Measurements from ENCODE around the gene TSPO. TPM values are rescaled to one million over a fixed set of nuclear protein-coding genes. Genes with fewer than 3 reads are reported as not detected.

TSPO gene
- polyA plus RNA-seq, 1 donor: 17.5 TPM

DNA sequence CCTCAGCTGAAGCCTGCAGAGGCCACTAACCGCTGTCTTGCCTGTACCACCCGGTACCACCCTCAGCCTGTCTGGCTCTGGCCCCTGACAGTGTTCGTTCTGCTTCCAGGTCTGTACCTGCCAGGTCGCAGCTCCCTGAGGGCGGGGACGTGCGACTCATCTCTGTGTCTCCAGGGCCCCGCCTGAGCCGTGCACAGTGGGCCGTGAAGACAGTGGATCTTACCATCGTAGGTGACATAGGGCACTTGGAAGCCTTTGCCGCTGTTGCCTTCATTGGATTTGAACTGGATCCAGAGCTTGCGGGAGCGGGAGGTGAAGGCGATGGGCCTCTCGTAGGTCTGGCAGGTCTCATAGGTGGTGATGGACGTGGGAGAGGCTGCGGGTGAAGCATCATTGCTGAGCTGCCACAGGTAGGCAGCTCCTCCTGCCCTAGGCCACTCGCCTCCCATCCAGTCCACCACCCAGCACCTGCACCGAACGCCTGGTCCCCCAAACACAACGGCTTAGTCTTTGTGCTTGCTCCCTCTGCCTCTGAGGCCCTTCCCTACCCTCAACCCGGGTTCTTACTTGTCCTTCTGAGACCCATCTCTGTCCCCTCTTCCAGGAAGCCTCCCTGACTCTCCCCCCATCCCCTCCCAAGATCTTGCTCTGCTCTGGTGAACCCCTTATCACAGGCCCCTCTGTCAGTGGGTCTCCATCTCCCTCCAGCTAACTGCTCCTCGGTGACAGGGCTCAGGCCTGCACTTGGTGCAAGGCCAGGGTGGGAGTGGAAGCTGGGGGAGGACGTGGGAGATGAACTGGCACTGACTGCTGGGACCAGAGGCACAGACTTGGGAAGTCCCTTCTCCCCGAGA is 56.7 kb downstream of the TSPO start:
- Histone ChIP-seq H3K4me1 (ENCODE audit: control insufficient read depth, insufficient read depth, low read length) (no peaks in the 10 kb centered on the region), H3K4me3 (ENCODE audit: low read length) (no peak overlapping the region), H3K27me3 (ENCODE audit: control insufficient read depth, insufficient read depth, low read length) (peaks cover 1% of the 10 kb centered on the region), H3K36me3 (ENCODE audit: control insufficient read depth, insufficient read depth, low read length) (no peaks in the 10 kb centered on the region), H3K9me3 (ENCODE audit: control insufficient read depth, low read depth, low read length) (no peaks in the 10 kb centered on the region), H3K27ac (ENCODE audit: low read length) (no peak overlapping the region)
- WGBS (ENCODE audit: insufficient coverage, low lambda C conversion rate): no CpG with 5 or more reads among the region's 26 CpGs
- DNase-seq: no peak

DNA sequence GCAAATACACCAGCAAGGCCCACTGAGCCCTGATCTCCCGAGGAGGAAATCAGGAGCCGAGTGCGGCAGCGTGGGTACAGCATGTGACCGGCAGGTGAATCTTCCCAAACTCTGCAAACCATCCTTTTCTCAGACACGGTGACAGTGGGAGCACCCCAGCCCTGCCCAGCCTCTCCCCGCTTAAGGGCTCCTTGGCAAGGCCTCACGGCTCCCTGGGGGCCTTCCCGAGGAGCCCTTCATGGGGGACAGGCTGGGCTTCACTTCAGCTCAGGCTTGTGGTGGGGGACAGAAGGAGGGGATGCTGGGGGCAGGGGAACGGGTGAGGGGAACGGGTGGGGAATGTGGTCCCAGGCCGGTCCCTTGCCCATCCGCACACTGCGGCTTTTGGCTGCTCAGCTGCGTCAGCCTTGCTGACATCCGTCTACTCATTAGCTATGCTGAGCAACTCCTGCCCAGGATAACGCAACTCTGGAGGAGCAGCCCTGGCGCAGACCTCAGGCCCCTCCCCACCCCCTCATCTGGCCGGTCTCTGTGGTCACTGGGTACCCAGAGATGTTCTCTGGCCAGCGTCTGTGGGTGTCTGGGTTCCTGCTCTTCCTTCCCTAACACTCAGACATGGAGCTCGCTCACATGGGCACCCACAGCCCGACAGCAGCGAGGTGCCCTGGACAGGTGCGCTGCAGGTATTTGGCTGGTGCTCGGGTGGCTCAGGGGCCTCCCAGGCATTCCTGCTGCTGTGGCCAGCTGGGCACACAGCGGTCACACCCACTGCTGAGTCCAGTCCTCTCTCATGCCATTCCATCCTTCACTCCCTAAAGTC is 57.6 kb downstream of the TSPO start:
- Histone ChIP-seq H3K4me3 (ENCODE audit: low read length) (no peak overlapping the region), H3K27ac (ENCODE audit: low read length) (no peak overlapping the region), H3K36me3 (ENCODE audit: control insufficient read depth, insufficient read depth, low read length) (no peaks in the 10 kb centered on the region), H3K27me3 (ENCODE audit: control insufficient read depth, insufficient read depth, low read length) (peaks cover 4% of the 10 kb centered on the region), H3K4me1 (ENCODE audit: control insufficient read depth, insufficient read depth, low read length) (no peaks in the 10 kb centered on the region), H3K9me3 (ENCODE audit: control insufficient read depth, low read depth, low read length) (no peaks in the 10 kb centered on the region)
- no peak for DNase-seq
- no CpG with 5 or more reads among the region's 26 CpGs for WGBS (ENCODE audit: insufficient coverage, low lambda C conversion rate)

- peaks cover 4% of the 10 kb centered on the region for H3K27me3 ChIP-seq (ENCODE audit: control insufficient read depth, insufficient read depth, low read length)
- H3K27ac ChIP-seq (ENCODE audit: low read length): no peak overlapping the region
- H3K36me3 ChIP-seq (ENCODE audit: control insufficient read depth, insufficient read depth, low read length): no peaks in the 10 kb centered on the region
- no CpG with 5 or more reads among the region's 15 CpGs for WGBS (ENCODE audit: insufficient coverage, low lambda C conversion rate)
- DNase-seq: no peak
- H3K4me3 ChIP-seq (ENCODE audit: low read length): no peak overlapping the region
- H3K4me1 ChIP-seq (ENCODE audit: control insufficient read depth, insufficient read depth, low read length): no peaks in the 10 kb centered on the region
- H3K9me3 ChIP-seq (ENCODE audit: control insufficient read depth, low read depth, low read length): no peaks in the 10 kb centered on the region
Observed at GRCh38 chr22:43209523-43209890, 58.1 kb downstream of the TSPO start.

GRCh38 chr22:43209971-43210370 is 58.6 kb downstream of the TSPO start:
- H3K36me3 ChIP-seq (ENCODE audit: control insufficient read depth, insufficient read depth, low read length): no peaks in the 10 kb centered on the region
- WGBS (ENCODE audit: insufficient coverage, low lambda C conversion rate): no CpG with 5 or more reads among the region's 22 CpGs
- DNase-seq: no peak
- H3K27me3 ChIP-seq (ENCODE audit: control insufficient read depth, insufficient read depth, low read length): peaks cover 4% of the 10 kb centered on the region
- H3K4me3 ChIP-seq (ENCODE audit: low read length): no peak overlapping the region
- no peaks in the 10 kb centered on the region for H3K9me3 ChIP-seq (ENCODE audit: control insufficient read depth, low read depth, low read length)
- no peaks in the 10 kb centered on the region for H3K4me1 ChIP-seq (ENCODE audit: control insufficient read depth, insufficient read depth, low read length)
- H3K27ac ChIP-seq (ENCODE audit: low read length): no peak overlapping the region

DNA sequence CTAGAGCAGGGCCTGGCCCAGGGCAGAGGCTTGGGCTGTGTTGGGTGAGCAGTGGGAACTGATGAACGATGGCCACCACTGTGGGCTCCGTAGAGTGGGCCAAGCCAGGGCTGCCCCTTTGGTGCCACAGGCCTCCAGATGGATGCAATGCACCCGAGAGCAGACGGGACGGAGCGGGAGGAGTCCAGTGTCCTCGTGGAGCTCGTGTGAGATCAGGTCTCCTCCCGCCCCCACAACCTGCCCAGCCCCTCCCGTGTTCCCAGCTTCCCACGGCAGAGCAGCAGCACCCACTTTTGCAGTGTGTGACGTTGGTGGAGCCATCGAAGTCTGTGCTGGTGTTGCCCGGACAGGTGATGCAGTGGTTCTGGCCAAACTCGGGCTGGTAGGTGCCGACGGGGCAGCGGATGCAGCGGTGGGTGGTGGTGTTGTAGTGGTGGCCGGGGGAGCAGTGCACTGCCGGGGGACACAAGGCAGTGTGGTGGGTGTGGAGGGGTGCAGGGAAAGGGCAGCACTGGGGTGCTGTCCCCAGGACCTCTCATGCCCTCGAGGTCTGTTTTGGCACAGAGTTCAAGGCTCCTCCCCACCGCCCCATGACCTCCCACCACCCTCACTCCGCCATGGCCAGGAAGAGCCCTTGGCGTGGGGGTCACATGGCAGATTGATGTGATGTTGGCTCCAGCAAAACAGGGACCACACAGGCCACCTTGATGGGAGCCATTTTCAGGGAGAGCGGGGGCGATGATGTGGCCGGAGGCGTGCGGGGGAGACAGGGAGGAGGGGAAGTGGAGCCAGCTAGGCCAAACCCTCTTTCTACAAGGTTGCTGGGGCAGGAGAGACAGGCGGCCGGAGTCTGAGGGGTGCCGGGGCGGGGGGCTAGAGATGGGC is 59.5 kb downstream of the TSPO start:
- Histone ChIP-seq H3K9me3 (ENCODE audit: control insufficient read depth, low read depth, low read length) (no peaks in the 10 kb centered on the region), H3K36me3 (ENCODE audit: control insufficient read depth, insufficient read depth, low read length) (no peaks in the 10 kb centered on the region), H3K27ac (ENCODE audit: low read length) (no peak overlapping the region), H3K4me3 (ENCODE audit: low read length) (no peak overlapping the region), H3K4me1 (ENCODE audit: control insufficient read depth, insufficient read depth, low read length) (no peaks in the 10 kb centered on the region), H3K27me3 (ENCODE audit: control insufficient read depth, insufficient read depth, low read length) (peaks cover 4% of the 10 kb centered on the region)
- DNase-seq: no peak
- WGBS (ENCODE audit: insufficient coverage, low lambda C conversion rate): no CpG with 5 or more reads among the region's 34 CpGs

DNA sequence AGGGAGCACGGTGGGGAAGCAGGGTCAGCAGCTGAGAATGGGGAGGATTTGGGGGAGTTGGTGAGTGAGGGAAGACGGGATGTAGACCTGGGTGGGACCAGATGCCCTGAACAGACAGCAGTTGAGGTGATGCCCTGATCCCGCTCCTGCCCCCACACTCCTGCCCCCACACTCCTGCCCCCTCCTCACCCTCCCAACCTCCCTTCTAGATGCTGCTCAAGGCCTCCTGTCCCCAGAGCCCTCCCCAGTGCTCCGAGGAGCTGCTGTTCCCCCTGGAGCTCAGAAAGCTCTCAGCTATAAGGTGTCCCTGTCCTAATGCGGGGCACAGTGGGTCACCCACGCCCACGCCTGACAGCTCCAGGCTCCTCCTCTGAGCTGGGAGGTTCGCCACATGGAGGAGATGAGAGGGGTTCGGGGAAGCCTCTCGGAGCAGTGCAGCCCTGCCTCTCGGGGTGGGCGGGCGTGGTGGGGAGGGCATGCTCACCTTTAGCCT is 60.6 kb downstream of the TSPO start:
- no CpG with 5 or more reads among the region's 13 CpGs for WGBS (ENCODE audit: insufficient coverage, low lambda C conversion rate)
- H3K9me3 ChIP-seq (ENCODE audit: control insufficient read depth, low read depth, low read length): no peaks in the 10 kb centered on the region
- no peaks in the 10 kb centered on the region for H3K4me1 ChIP-seq (ENCODE audit: control insufficient read depth, insufficient read depth, low read length)
- H3K36me3 ChIP-seq (ENCODE audit: control insufficient read depth, insufficient read depth, low read length): no peaks in the 10 kb centered on the region
- H3K4me3 ChIP-seq (ENCODE audit: low read length): no peak overlapping the region
- peaks cover 4% of the 10 kb centered on the region for H3K27me3 ChIP-seq (ENCODE audit: control insufficient read depth, insufficient read depth, low read length)
- no peak for DNase-seq
- H3K27ac ChIP-seq (ENCODE audit: low read length): no peak overlapping the region

DNA sequence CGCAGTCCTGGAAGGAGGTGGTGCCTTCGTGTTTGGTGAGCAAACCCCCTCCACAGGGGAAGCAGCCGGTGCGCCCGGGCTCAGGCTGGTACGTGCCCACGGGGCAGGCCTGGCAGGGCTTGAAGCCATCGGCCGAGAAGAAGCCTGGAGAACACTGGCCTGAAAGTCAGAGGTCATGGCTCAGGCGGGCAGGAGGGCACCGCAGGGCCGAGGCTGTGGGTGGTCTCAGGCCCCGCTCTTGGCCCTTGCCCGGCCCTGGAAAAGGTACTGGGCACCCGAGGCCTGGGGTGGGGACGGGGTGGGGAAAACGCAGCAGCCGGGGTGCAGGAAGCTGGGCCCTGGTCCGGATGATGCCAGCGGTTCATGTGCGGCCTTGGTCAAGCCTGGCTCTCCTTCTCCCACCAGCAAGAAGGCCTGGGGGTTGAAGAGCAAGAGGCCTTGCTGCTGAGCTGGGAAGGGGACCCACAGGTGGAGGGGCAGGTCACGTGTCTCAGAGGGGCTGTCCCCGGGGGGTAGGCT is 61.1 kb downstream of the TSPO start:
- no CpG with 5 or more reads among the region's 23 CpGs for WGBS (ENCODE audit: insufficient coverage, low lambda C conversion rate)
- Histone ChIP-seq H3K27me3 (ENCODE audit: control insufficient read depth, insufficient read depth, low read length) (peaks cover 4% of the 10 kb centered on the region), H3K4me3 (ENCODE audit: low read length) (no peak overlapping the region), H3K27ac (ENCODE audit: low read length) (no peak overlapping the region), H3K4me1 (ENCODE audit: control insufficient read depth, insufficient read depth, low read length) (no peaks in the 10 kb centered on the region), H3K9me3 (ENCODE audit: control insufficient read depth, low read depth, low read length) (no peaks in the 10 kb centered on the region), H3K36me3 (ENCODE audit: control insufficient read depth, insufficient read depth, low read length) (no peaks in the 10 kb centered on the region)
- no peak for DNase-seq

Other genes with a start within 250 kb of the TSPO start
- gene PACSIN2, start 136.4 kb upstream of the TSPO start, polyA plus RNA-seq: 51.5 TPM
- 4.6 TPM for gene TTLL1, start 62.2 kb upstream of the TSPO start, polyA plus RNA-seq
- 2.1 TPM for gene BIK, start 40.8 kb upstream of the TSPO start, polyA plus RNA-seq
- gene MCAT, start 8.2 kb upstream of the TSPO start, polyA plus RNA-seq: 15.6 TPM
- 29.0 TPM for gene TTLL12, start 35.6 kb downstream of the TSPO start, polyA plus RNA-seq
- 4.4 TPM for gene SCUBE1, start 191.8 kb downstream of the TSPO start, polyA plus RNA-seq